ENCODE results near the gene CCL18. TPM values are rescaled to one million over a fixed set of nuclear protein-coding genes. Genes with fewer than 3 reads are reported as not detected.
"Not testable (repeated sequence)": the region's sequence is repeated elsewhere in the genome, so short reads cannot be mapped to it uniquely, and the experiment has no call there.

The CCL18 gene
- total RNA-seq, 4 donors from 2014 or later, result 0.69 TPM; not detected in 3

DNA sequence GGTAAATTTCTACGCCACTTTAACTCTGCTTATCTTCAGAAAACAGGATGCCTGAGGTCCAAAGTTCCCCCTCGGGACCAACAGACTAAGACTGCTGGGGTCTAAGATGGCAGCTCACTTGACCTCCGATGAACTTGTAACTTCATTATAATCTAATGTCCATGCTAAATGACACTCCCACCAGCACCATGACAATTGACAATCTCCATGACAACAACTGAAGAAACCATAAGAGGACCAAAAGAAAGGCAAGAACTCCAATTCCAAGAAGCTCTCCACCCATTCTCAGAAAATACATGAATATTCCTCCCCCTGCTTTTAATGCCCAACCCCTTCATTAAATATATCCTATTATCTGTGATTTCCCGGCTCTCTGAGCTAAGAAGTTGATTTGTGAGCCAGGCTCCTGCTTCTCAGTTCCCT, 47.0 kb downstream of the CCL18 start:
- Histone ChIP-seq H3K36me3 (no peaks in the 10 kb centered on the region), H3K27me3 (no peaks in the 10 kb centered on the region), H3K4me3 (no peak overlapping the region), H3K27ac (no peak overlapping the region), H3K9me3 (no peaks in the 10 kb centered on the region), H3K4me1 (no peaks in the 10 kb centered on the region)
- TF ChIP-seq CTCF (IDR thresholded peaks at IDR 0.05) (no peak), POLR2A (IDR thresholded peaks at IDR 0.05) (no peak)
- no peak for DNase-seq
- intact Hi-C loops (cut with DNase I; ENCODE audit: low total_unique reads), result no loop called here

DNA sequence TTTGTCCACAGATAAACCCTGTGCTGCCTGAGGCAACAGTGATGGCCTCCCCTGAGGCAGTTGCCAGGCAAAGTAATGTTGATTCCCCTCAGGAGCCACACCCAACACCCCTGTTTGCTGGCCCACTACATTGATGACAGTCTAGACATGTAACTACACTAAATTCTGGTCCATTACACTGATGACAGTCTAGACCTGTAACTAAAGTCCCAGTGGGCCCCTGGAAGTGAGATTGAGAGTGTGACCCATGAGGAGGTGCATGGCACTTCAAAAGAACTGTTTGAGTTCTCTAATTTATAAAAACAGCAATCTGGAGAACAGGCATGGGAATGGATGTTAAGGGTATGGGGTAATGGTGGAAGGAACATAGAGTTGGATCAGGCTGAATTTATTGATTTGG, 48.5 kb downstream of the CCL18 start:
- no peaks in the 10 kb centered on the region for H3K27me3 ChIP-seq
- no peak overlapping the region for H3K4me3 ChIP-seq
- intact Hi-C loops (cut with DNase I; ENCODE audit: low total_unique reads), result no loop called here
- H3K4me1 ChIP-seq, result no peaks in the 10 kb centered on the region
- no peak for TF ChIP-seq POLR2A (IDR thresholded peaks at IDR 0.05)
- no peak for TF ChIP-seq CTCF (IDR thresholded peaks at IDR 0.05)
- no peak overlapping the region for H3K27ac ChIP-seq
- no peaks in the 10 kb centered on the region for H3K36me3 ChIP-seq
- H3K9me3 ChIP-seq, result no peaks in the 10 kb centered on the region
- DNase-seq, result no peak

DNA sequence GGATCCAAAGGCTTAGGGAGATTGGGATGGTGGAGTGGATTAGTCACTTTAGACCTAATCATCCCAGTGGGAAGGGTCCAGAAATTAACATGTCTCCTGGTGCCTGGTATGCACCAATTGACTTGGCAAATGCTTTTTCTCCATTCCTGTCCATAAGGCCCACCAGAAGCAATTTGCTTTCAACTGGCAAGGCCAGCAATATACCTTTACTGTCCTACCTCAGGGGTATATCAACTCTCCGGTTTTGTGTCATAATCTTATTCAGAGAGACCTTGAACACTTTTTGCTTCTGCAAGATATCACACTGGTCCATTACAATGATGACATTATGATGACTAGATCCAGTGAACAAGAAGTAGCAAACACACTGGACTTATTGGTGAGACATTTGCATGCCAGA, 49.1 kb downstream of the CCL18 start:
- H3K9me3 ChIP-seq; H3K27ac ChIP-seq; H3K36me3 ChIP-seq; H3K4me1 ChIP-seq; H3K27me3 ChIP-seq; intact Hi-C loops (cut with DNase I; ENCODE audit: low total_unique reads); DNase-seq; H3K4me3 ChIP-seq: not testable (repeated sequence)

DNA sequence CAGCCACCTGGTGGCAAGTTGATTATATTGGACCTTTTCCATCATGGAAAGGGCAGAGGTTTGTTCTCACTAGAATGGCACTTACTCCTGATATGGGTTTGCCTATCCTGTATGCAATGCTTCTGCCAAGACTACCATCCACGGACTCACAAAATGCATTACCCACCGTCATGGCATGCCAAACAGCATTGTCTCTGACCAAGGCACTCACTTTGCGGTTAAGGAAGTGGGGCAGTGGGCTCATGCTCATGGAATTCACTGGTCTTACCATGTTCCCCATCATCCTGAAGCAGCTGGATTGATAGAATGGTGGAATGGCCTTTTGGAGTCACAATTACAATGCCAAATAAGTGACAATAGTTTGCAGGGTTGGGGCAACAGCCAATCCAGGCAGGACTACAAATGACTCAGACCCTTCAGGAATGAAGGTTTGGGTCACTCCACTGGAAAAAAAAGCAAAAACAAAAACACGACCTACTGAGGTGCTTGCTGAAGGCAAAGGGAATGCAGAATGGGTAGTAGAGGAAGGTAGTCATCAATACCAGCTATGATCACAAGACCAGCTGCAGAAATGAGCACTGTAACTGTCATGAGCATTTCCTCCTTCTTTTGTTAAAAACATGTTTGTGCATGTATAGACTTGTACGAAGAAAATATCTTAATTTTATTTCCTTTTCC, 51.0 kb downstream of the CCL18 start:
- H3K27ac ChIP-seq; H3K36me3 ChIP-seq; H3K9me3 ChIP-seq; intact Hi-C loops (cut with DNase I; ENCODE audit: low total_unique reads); H3K27me3 ChIP-seq; DNase-seq; H3K4me3 ChIP-seq; H3K4me1 ChIP-seq: not testable (repeated sequence)

DNA sequence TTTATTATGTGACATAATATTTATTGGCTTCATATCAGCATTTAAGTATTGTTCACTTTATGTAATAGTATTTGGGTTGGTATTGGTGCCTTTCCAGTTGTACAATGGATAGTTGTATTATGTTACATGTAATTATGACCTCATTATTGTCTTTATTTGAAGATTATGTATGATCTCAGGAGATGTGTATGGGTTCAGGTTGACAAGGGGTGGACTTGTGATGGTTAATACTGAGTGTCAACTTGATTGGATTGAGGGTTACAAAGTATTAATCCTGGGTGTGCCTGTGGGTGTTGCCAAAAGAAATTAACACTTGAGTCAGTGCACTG, 51.5 kb downstream of the CCL18 start:
- H3K27ac ChIP-seq; H3K27me3 ChIP-seq; DNase-seq; intact Hi-C loops (cut with DNase I; ENCODE audit: low total_unique reads); H3K36me3 ChIP-seq; H3K9me3 ChIP-seq; H3K4me1 ChIP-seq; H3K4me3 ChIP-seq: not testable (repeated sequence)

GRCh38 chr17:36117505-36118382, 53.7 kb downstream of the CCL18 start:
- intact Hi-C loops (cut with DNase I; ENCODE audit: low total_unique reads), result no loop called here
- Histone ChIP-seq H3K27ac (no peak overlapping the region), H3K36me3 (no peaks in the 10 kb centered on the region), H3K4me1 (no peaks in the 10 kb centered on the region), H3K9me3 (no peaks in the 10 kb centered on the region), H3K4me3 (no peak overlapping the region), H3K27me3 (no peaks in the 10 kb centered on the region)
- TF ChIP-seq POLR2A (IDR thresholded peaks at IDR 0.05) (no peak), CTCF (IDR thresholded peaks at IDR 0.05) (no peak)
- no peak for DNase-seq

All from uterus (tissue), 4 donors.